ENCODE measurements around the gene ACAP3.

- no peak for TF ChIP-seq CTCF (conservative IDR thresholded peaks at IDR 0.05; ENCODE audit: low read depth, low read length)
- TF ChIP-seq EZH2 (IDR thresholded peaks at IDR 0.05; ENCODE audit: borderline replicate concordance, low read depth, low read length, poor library complexity, severe bottlenecking) = no peak
These were observed 54.4 kb downstream of the ACAP3 start for GRCh38 chr1:1253314-1253713.
